SK-N-SH treated with all-trans-retinoic acid at 6 μM for 48 hours (cell line): Measurements from ENCODE around the gene ZNF358.

Source experiments
- ARNTL ChIP-seq: fragments of 450-650 bp; formaldehyde crosslinking; IDR thresholded peaks from 2 replicates; pipeline ENCODE4 v1.5.0; 2020; ENCODE audit warnings: low read depth, mild to moderate bottlenecking, moderate library complexity, borderline replicate concordance
- CSDC2 ChIP-seq: fragments of 250-450 bp; sonication (Bioruptor Pico); IDR thresholded peaks from 2 replicates; pipeline ENCODE4 v1.5.0; 2020; ENCODE audit warnings: mild to moderate bottlenecking, moderate library complexity
- CSRNP3 ChIP-seq: fragments of 250-450 bp; sonication (Bioruptor Pico); IDR thresholded peaks from 2 replicates; pipeline ENCODE4 v1.5.1; 2021; ENCODE audit warnings: mild to moderate bottlenecking, moderate library complexity
- GLIS3 ChIP-seq: fragments of 250-450 bp; sonication (Bioruptor Pico); IDR thresholded peaks from 2 replicates; pipeline ENCODE4 v1.5.0; 2020; ENCODE audit warnings: mild to moderate bottlenecking, moderate library complexity
- ISL1 ChIP-seq: fragments of 250-450 bp; sonication (Bioruptor Pico); IDR thresholded peaks from 2 replicates; pipeline ENCODE4 v2.1.2; 2022; ENCODE audit warnings: mild to moderate bottlenecking, moderate library complexity
- OSR1 ChIP-seq: fragments of 250-450 bp; sonication (Bioruptor Pico); IDR thresholded peaks from 2 replicates; pipeline ENCODE4 v1.8.0; 2022; ENCODE audit warnings: moderate library complexity, mild to moderate bottlenecking, inconsistent platforms
- PATZ1 ChIP-seq: fragments of 250-450 bp; sonication (Bioruptor Pico); IDR thresholded peaks from 2 replicates; pipeline ENCODE4 v1.8.0; 2020; ENCODE audit warnings: mild to moderate bottlenecking, moderate library complexity, borderline replicate concordance
- PPARA ChIP-seq: fragments of 250-450 bp; sonication (Bioruptor Pico); IDR thresholded peaks from 2 replicates; pipeline ENCODE4 v1.5.0; 2020; ENCODE audit warnings: mild to moderate bottlenecking, borderline replicate concordance
- TSHZ2 ChIP-seq: fragments of 250-450 bp; sonication (Bioruptor Pico); IDR thresholded peaks from 2 replicates; pipeline ENCODE4 v1.5.0; 2020; ENCODE audit warnings: mild to moderate bottlenecking, moderate library complexity

GRCh38 chr19:7480222-7480969, 35.5 kb upstream of the ZNF358 start:
- TF ChIP-seq PPARA (CRISPR knock-in tag) (no peak), OSR1 (CRISPR knock-in tag) (no peak), PATZ1 (CRISPR knock-in tag) (no peak), TSHZ2 (no peak), GLIS3 (no peak), ARNTL (CRISPR knock-in tag) (no peak), ISL1 (CRISPR knock-in tag) (no peak), CSDC2 (no peak), CSRNP3 (CRISPR knock-in tag) (no peak)
